Measurements from ENCODE around the gene CRADD. TPM values are rescaled to one million over a fixed set of nuclear protein-coding genes. Genes with fewer than 3 reads are reported as not detected.

CRADD gene
- total and polyA plus RNA-seq, 2 donors (not counting 1 experiment from before 2014, with no cell fraction given): 5.8 to 15.1 TPM

GRCh38 chr12:93850481-93851256, 173.5 kb downstream of the CRADD start:
- Histone ChIP-seq H3K27ac (ENCODE audit: low read length in 2 of 2) (no peak overlapping the region), H3K79me2 (ENCODE audit: control insufficient read depth, insufficient read depth, low read length) (no peaks in the 10 kb centered on the region), H3K4me2 (replicated peaks; ENCODE audit: low read depth, low read length, poor library complexity, severe bottlenecking) (no peak overlapping the region), H2AFZ (ENCODE audit: insufficient read depth, low read depth, low read length, poor library complexity, severe bottlenecking) (no peak overlapping the region), H3K27me3 (replicated peaks in 1 of 4; ENCODE audit: control extremely low read depth in 1 of 4, control insufficient read depth in 3 of 4, insufficient read depth in 4 of 4, low read length in 3 of 4) (no peaks in the 10 kb centered on the region), H3K9me3 (ENCODE audit: control extremely low read depth in 1 of 3, control insufficient read depth in 2 of 3, insufficient read depth in 1 of 3, low read length in 2 of 3) (peaks cover 0 to 15% (median 5%) of the 10 kb centered on the region in 3 donors), H3K4me1 (ENCODE audit: control insufficient read depth in 2 of 2, insufficient read depth in 2 of 2, low read length in 2 of 2) (peaks cover 14 to 17% of the 10 kb centered on the region in 2 donors), H4K20me1 (ENCODE audit: control insufficient read depth, insufficient read depth, low read length, poor library complexity, severe bottlenecking) (no peaks in the 10 kb centered on the region), H3K36me3 (replicated peaks in 1 of 2; ENCODE audit: control extremely low read depth in 1 of 2, control insufficient read depth in 1 of 2, extremely low read depth in 1 of 2, insufficient read depth in 2 of 2, low read length in 1 of 2) (no peaks in the 10 kb centered on the region), H3K9ac (ENCODE audit: low read length) (no peak overlapping the region), H3K4me3 (ENCODE audit: control extremely low read depth in 1 of 5, extremely low read depth in 1 of 5, insufficient read depth in 1 of 5, low read depth in 2 of 5, low read length in 4 of 5) (no peak overlapping the region)
- H3K4me3 Mint-ChIP-seq: no peak overlapping the region
- no CpG with 5 or more reads among the region's 7 CpGs for WGBS (ENCODE audit: insufficient coverage)
- intact Hi-C loops (cut with micrococcal nuclease): no loop called here
- ChIA-PET CTCF (no interaction called here), POLR2A (no interaction called here)
- H3K27me3 Mint-ChIP-seq: no peaks in the 10 kb centered on the region
- peaks cover 6% of the 10 kb centered on the region for H3K9me3 Mint-ChIP-seq (ENCODE audit: insufficient read depth)
- DNase-seq (no peak), ATAC-seq (ENCODE audit: low read depth) (no peak)
- H3K27ac Mint-ChIP-seq: no peak overlapping the region
- H3K4me1 Mint-ChIP-seq: peaks cover 22% of the 10 kb centered on the region
- TF ChIP-seq EZH2 (IDR thresholded peaks at IDR 0.05; ENCODE audit: borderline replicate concordance, insufficient read depth, low read depth, low read length, poor library complexity, severe bottlenecking) (no peak), CTCF (IDR thresholded peaks at IDR 0.05) (no peak)

- H3K4me1 ChIP-seq (ENCODE audit: control insufficient read depth in 2 of 2, insufficient read depth in 2 of 2, low read length in 2 of 2): peaks cover 14 to 17% of the 10 kb centered on the region in 2 donors
- Mint-ChIP-seq H3K27me3 (no peaks in the 10 kb centered on the region), H3K9me3 (ENCODE audit: insufficient read depth) (peaks cover 6% of the 10 kb centered on the region), H3K27ac (no peak overlapping the region), H3K4me3 (no peak overlapping the region), H3K4me1 (peaks cover 22% of the 10 kb centered on the region)
- intact Hi-C loops (cut with micrococcal nuclease): no loop called here
- no peak overlapping the region for H2AFZ ChIP-seq (ENCODE audit: insufficient read depth, low read depth, low read length, poor library complexity, severe bottlenecking)
- H3K9ac ChIP-seq (ENCODE audit: low read length): no peak overlapping the region
- no peaks in the 10 kb centered on the region for H3K79me2 ChIP-seq (ENCODE audit: control insufficient read depth, insufficient read depth, low read length)
- no peak for TF ChIP-seq CTCF (IDR thresholded peaks at IDR 0.05)
- TF ChIP-seq EZH2 (IDR thresholded peaks at IDR 0.05; ENCODE audit: borderline replicate concordance, insufficient read depth, low read depth, low read length, poor library complexity, severe bottlenecking): no peak
- no peaks in the 10 kb centered on the region for H3K27me3 ChIP-seq (replicated peaks in 1 of 4; ENCODE audit: control extremely low read depth in 1 of 4, control insufficient read depth in 3 of 4, insufficient read depth in 4 of 4, low read length in 3 of 4)
- no peak overlapping the region for H3K27ac ChIP-seq (ENCODE audit: low read length in 2 of 2)
- no peaks in the 10 kb centered on the region for H3K36me3 ChIP-seq (replicated peaks in 1 of 2; ENCODE audit: control extremely low read depth in 1 of 2, control insufficient read depth in 1 of 2, extremely low read depth in 1 of 2, insufficient read depth in 2 of 2, low read length in 1 of 2)
- 100% methylated on average over 1 of the region's 4 CpGs for WGBS (ENCODE audit: insufficient coverage)
- H3K4me3 ChIP-seq (ENCODE audit: control extremely low read depth in 1 of 5, extremely low read depth in 1 of 5, insufficient read depth in 1 of 5, low read depth in 2 of 5, low read length in 4 of 5): no peak overlapping the region
- H3K9me3 ChIP-seq (ENCODE audit: control extremely low read depth in 1 of 3, control insufficient read depth in 2 of 3, insufficient read depth in 1 of 3, low read length in 2 of 3): peaks cover 0 to 15% (median 5%) of the 10 kb centered on the region in 3 donors
- H4K20me1 ChIP-seq (ENCODE audit: control insufficient read depth, insufficient read depth, low read length, poor library complexity, severe bottlenecking): no peaks in the 10 kb centered on the region
- DNase-seq (no peak), ATAC-seq (ENCODE audit: low read depth) (no peak)
- no peak overlapping the region for H3K4me2 ChIP-seq (replicated peaks; ENCODE audit: low read depth, low read length, poor library complexity, severe bottlenecking)
- ChIA-PET POLR2A (no interaction called here), CTCF (no interaction called here)
These were observed 174.1 kb downstream of the CRADD start for GRCh38 chr12:93851257-93851671.
